ENCODE data around the gene ATF5.

Gene ATF5

GRCh38 chr19:49953416-49953815 lies 24.4 kb downstream of the ATF5 start:
- 86% methylated on average over 7 of the region's 7 CpGs for WGBS

GRCh38 chr19:49954092-49954829 lies 25.3 kb downstream of the ATF5 start:
- Histone ChIP-seq H3K4ac (ENCODE audit: low read depth in 1 of 2, low read length in 2 of 2) (no peak overlapping the region), H2AK5ac (ENCODE audit: low read length, severe bottlenecking) (no peak overlapping the region), H3K36me3 (ENCODE audit: control insufficient read depth in 1 of 2, insufficient read depth in 2 of 2, low read depth in 1 of 2, low read length in 2 of 2) (no peaks in the 10 kb centered on the region), H2AFZ (ENCODE audit: low read depth, low read length) (no peak overlapping the region), H4K91ac (ENCODE audit: low read length) (no peak overlapping the region), H4K8ac (ENCODE audit: low read length) (no peak overlapping the region), H3K18ac (ENCODE audit: low read depth in 1 of 2, low read length in 2 of 2) (no peak overlapping the region), H3K4me3 (ENCODE audit: insufficient read depth in 1 of 2, low read depth in 1 of 2, low read length in 2 of 2) (no peak overlapping the region), H3K14ac (ENCODE audit: low read length in 2 of 2) (no peak overlapping the region), H2BK15ac (ENCODE audit: low read depth, poor library complexity, severe bottlenecking) (no peak overlapping the region), H3K27me3 (ENCODE audit: control insufficient read depth in 1 of 2, insufficient read depth in 1 of 2, low read length in 2 of 2) (peaks cover 22 to 88% of the 10 kb centered on the region in 2 experiments), H3K9me3 (ENCODE audit: control insufficient read depth, low read length) (no peaks in the 10 kb centered on the region), H3K23ac (ENCODE audit: low read length in 2 of 2) (no peak overlapping the region), H3K4me2 (ENCODE audit: low read length, poor library complexity, severe bottlenecking) (no peak overlapping the region), H3K27ac (ENCODE audit: low read length, poor library complexity, severe bottlenecking) (no peak overlapping the region), H2BK12ac (ENCODE audit: low read length in 2 of 2) (no peak overlapping the region), H2BK5ac (ENCODE audit: low read depth, low read length, poor library complexity, severe bottlenecking) (no peak overlapping the region), H3K4me1 (ENCODE audit: control insufficient read depth, insufficient read depth, low read depth, low read length) (no peaks in the 10 kb centered on the region), H3K9ac (ENCODE audit: low read length) (no peak overlapping the region), H3K79me1 (replicated peaks; ENCODE audit: low read length, poor library complexity, severe bottlenecking) (no peaks in the 10 kb centered on the region), H2BK120ac (ENCODE audit: low read depth, low read length) (no peak overlapping the region)
- DNase-seq: no peak
- 60% methylated on average over 12 of the region's 12 CpGs for WGBS

More at GRCh38 chr19:49953416-49953815, 24.4 kb downstream of the ATF5 start:
- Histone ChIP-seq H2BK15ac (ENCODE audit: low read depth, poor library complexity, severe bottlenecking) (no peak overlapping the region), H3K79me1 (replicated peaks; ENCODE audit: low read length, poor library complexity, severe bottlenecking) (no peaks in the 10 kb centered on the region), H4K91ac (ENCODE audit: low read length) (no peak overlapping the region), H3K14ac (ENCODE audit: low read length in 2 of 2) (no peak overlapping the region), H3K4me3 (ENCODE audit: insufficient read depth in 1 of 2, low read depth in 1 of 2, low read length in 2 of 2) (no peak overlapping the region), H3K27me3 (ENCODE audit: control insufficient read depth in 1 of 2, insufficient read depth in 1 of 2, low read length in 2 of 2) (peaks cover 22 to 84% of the 10 kb centered on the region in 2 experiments), H2AFZ (ENCODE audit: low read depth, low read length) (no peak overlapping the region), H3K27ac (ENCODE audit: low read length, poor library complexity, severe bottlenecking) (no peak overlapping the region), H3K18ac (ENCODE audit: low read depth in 1 of 2, low read length in 2 of 2) (no peak overlapping the region), H2AK5ac (ENCODE audit: low read length, severe bottlenecking) (no peak overlapping the region), H3K9me3 (ENCODE audit: control insufficient read depth, low read length) (no peaks in the 10 kb centered on the region), H2BK5ac (ENCODE audit: low read depth, low read length, poor library complexity, severe bottlenecking) (no peak overlapping the region), H2BK12ac (ENCODE audit: low read length in 2 of 2) (no peak overlapping the region), H3K23ac (ENCODE audit: low read length in 2 of 2) (no peak overlapping the region), H3K4me2 (ENCODE audit: low read length, poor library complexity, severe bottlenecking) (no peak overlapping the region), H3K4me1 (ENCODE audit: control insufficient read depth, insufficient read depth, low read depth, low read length) (no peaks in the 10 kb centered on the region), H4K8ac (ENCODE audit: low read length) (no peak overlapping the region), H3K9ac (ENCODE audit: low read length) (no peak overlapping the region), H3K36me3 (ENCODE audit: control insufficient read depth in 1 of 2, insufficient read depth in 2 of 2, low read depth in 1 of 2, low read length in 2 of 2) (no peaks in the 10 kb centered on the region), H3K4ac (ENCODE audit: low read depth in 1 of 2, low read length in 2 of 2) (no peak overlapping the region), H2BK120ac (ENCODE audit: low read depth, low read length) (no peak overlapping the region)
- DNase-seq: no peak

GRCh38 chr19:49954933-49955332 lies 25.9 kb downstream of the ATF5 start:
- no peak overlapping the region for H2AK5ac ChIP-seq (ENCODE audit: low read length, severe bottlenecking)
- H3K9me3 ChIP-seq (ENCODE audit: control insufficient read depth, low read length): no peaks in the 10 kb centered on the region
- H3K36me3 ChIP-seq (ENCODE audit: control insufficient read depth in 1 of 2, insufficient read depth in 2 of 2, low read depth in 1 of 2, low read length in 2 of 2): no peaks in the 10 kb centered on the region
- no peaks in the 10 kb centered on the region for H3K4me1 ChIP-seq (ENCODE audit: control insufficient read depth, insufficient read depth, low read depth, low read length)
- H3K27me3 ChIP-seq (ENCODE audit: control insufficient read depth in 1 of 2, insufficient read depth in 1 of 2, low read length in 2 of 2): peaks cover 22 to 82% of the 10 kb centered on the region in 2 experiments
- WGBS: 87% methylated on average over 11 of the region's 11 CpGs
- H4K8ac ChIP-seq (ENCODE audit: low read length): no peak overlapping the region
- no peak for DNase-seq
- H3K4ac ChIP-seq (ENCODE audit: low read depth in 1 of 2, low read length in 2 of 2): no peak overlapping the region
- H2BK5ac ChIP-seq (ENCODE audit: low read depth, low read length, poor library complexity, severe bottlenecking): no peak overlapping the region
- H3K9ac ChIP-seq (ENCODE audit: low read length): no peak overlapping the region
- no peak overlapping the region for H2BK120ac ChIP-seq (ENCODE audit: low read depth, low read length)
- H3K4me2 ChIP-seq (ENCODE audit: low read length, poor library complexity, severe bottlenecking): no peak overlapping the region
- no peak overlapping the region for H2BK12ac ChIP-seq (ENCODE audit: low read length in 2 of 2)
- no peaks in the 10 kb centered on the region for H3K79me1 ChIP-seq (replicated peaks; ENCODE audit: low read length, poor library complexity, severe bottlenecking)
- H3K18ac ChIP-seq (ENCODE audit: low read depth in 1 of 2, low read length in 2 of 2): no peak overlapping the region
- no peak overlapping the region for H3K27ac ChIP-seq (ENCODE audit: low read length, poor library complexity, severe bottlenecking)
- no peak overlapping the region for H3K23ac ChIP-seq (ENCODE audit: low read length in 2 of 2)
- no peak overlapping the region for H2AFZ ChIP-seq (ENCODE audit: low read depth, low read length)
- no peak overlapping the region for H3K4me3 ChIP-seq (ENCODE audit: insufficient read depth in 1 of 2, low read depth in 1 of 2, low read length in 2 of 2)
- no peak overlapping the region for H3K14ac ChIP-seq (ENCODE audit: low read length in 2 of 2)
- H4K91ac ChIP-seq (ENCODE audit: low read length): no peak overlapping the region
- no peak overlapping the region for H2BK15ac ChIP-seq (ENCODE audit: low read depth, poor library complexity, severe bottlenecking)

DNA sequence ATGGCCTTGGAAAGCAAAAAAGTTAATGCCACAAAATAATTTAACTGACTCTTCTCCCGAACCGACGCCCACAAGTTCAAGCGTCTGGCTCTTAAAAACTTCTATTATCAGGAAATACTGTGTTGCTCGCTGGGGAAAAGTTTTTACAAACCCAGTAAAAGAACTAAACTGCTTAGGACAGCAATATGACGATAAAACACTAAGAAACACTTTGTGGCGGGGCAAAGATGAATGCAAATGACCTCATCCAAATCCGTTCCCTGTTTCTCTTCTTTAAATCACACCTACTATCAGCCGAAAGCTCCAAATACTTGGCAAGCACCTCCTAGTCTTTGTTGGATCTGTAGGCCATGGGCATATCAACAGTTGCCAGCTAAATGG lies 27.1 kb downstream of the ATF5 start:
- H3K14ac ChIP-seq (ENCODE audit: low read length in 2 of 2): no peak overlapping the region
- H4K8ac ChIP-seq (ENCODE audit: low read length): no peak overlapping the region
- H4K91ac ChIP-seq (ENCODE audit: low read length): no peak overlapping the region
- H3K4me1 ChIP-seq (ENCODE audit: control insufficient read depth, insufficient read depth, low read depth, low read length): no peaks in the 10 kb centered on the region
- H3K4me2 ChIP-seq (ENCODE audit: low read length, poor library complexity, severe bottlenecking): no peak overlapping the region
- DNase-seq: no peak
- no peaks in the 10 kb centered on the region for H3K36me3 ChIP-seq (ENCODE audit: control insufficient read depth in 1 of 2, insufficient read depth in 2 of 2, low read depth in 1 of 2, low read length in 2 of 2)
- no peak overlapping the region for H2BK15ac ChIP-seq (ENCODE audit: low read depth, poor library complexity, severe bottlenecking)
- no peak overlapping the region for H3K23ac ChIP-seq (ENCODE audit: low read length in 2 of 2)
- H2AFZ ChIP-seq (ENCODE audit: low read depth, low read length): no peak overlapping the region
- no peak overlapping the region for H3K4me3 ChIP-seq (ENCODE audit: insufficient read depth in 1 of 2, low read depth in 1 of 2, low read length in 2 of 2)
- no peak overlapping the region for H2AK5ac ChIP-seq (ENCODE audit: low read length, severe bottlenecking)
- H2BK12ac ChIP-seq (ENCODE audit: low read length in 2 of 2): no peak overlapping the region
- WGBS: 86% methylated on average over 9 of the region's 9 CpGs
- peaks cover 16 to 72% of the 10 kb centered on the region in 2 experiments for H3K27me3 ChIP-seq (ENCODE audit: control insufficient read depth in 1 of 2, insufficient read depth in 1 of 2, low read length in 2 of 2)
- no peak overlapping the region for H2BK120ac ChIP-seq (ENCODE audit: low read depth, low read length)
- H2BK5ac ChIP-seq (ENCODE audit: low read depth, low read length, poor library complexity, severe bottlenecking): no peak overlapping the region
- H3K27ac ChIP-seq (ENCODE audit: low read length, poor library complexity, severe bottlenecking): no peak overlapping the region
- no peaks in the 10 kb centered on the region for H3K9me3 ChIP-seq (ENCODE audit: control insufficient read depth, low read length)
- no peak overlapping the region for H3K18ac ChIP-seq (ENCODE audit: low read depth in 1 of 2, low read length in 2 of 2)
- H3K9ac ChIP-seq (ENCODE audit: low read length): no peak overlapping the region
- no peaks in the 10 kb centered on the region for H3K79me1 ChIP-seq (replicated peaks; ENCODE audit: low read length, poor library complexity, severe bottlenecking)
- H3K4ac ChIP-seq (ENCODE audit: low read depth in 1 of 2, low read length in 2 of 2): no peak overlapping the region
